ENCODE measurements around the gene ATF1.
A peak's percentile ranks its signal among the peaks of the same experiment; 100 is the strongest.
"Not testable (repeated sequence)": the region's sequence is repeated elsewhere in the genome, so short reads cannot be mapped to it uniquely, and the experiment has no call there.

Gene ATF1

GRCh38 chr12:50753232-50753769 is 10.6 kb upstream of the ATF1 start:
- DNase-seq = no peak

DNA sequence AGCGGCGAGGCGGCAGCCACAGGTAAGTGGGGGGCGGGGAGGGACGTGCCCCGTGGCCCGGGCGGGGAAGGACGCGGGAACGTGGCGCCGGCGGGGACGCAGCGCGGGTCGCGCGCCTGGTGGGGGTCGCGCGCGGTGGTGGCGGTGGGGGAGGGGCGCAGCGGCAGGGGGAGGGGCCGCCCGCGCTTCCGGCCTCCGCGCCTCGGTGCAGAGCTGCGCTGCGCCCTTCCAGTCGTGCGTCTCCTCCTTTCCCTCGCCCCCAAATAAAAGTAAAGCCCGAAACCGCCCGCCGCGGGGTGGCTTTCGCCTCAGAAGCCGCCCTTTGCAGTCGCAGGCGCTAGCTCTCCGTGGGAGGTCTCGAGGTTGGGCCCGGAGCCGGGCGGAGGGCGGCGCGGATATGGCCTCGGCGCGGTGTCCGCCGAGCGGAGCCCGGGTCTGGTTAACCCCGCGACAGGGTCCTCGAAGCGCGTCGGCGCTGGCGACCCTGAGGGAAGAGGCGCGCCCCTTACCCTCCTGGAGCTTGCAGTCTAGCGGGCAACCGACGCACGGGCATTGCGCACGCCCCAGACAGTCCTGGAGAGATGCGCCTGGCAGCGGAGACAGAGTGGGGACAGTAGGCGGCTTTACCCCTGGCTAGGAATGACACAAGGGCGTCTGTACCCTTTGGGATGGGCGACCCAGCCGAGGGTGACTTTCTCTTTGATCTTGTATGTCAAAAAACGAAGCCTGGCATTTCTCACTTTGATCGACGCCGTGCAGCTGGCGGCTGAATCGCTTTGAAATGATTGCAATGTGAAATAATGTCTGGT is 589 bp downstream of the ATF1 start:
- DNase-seq = peak; percentile 78

DNA sequence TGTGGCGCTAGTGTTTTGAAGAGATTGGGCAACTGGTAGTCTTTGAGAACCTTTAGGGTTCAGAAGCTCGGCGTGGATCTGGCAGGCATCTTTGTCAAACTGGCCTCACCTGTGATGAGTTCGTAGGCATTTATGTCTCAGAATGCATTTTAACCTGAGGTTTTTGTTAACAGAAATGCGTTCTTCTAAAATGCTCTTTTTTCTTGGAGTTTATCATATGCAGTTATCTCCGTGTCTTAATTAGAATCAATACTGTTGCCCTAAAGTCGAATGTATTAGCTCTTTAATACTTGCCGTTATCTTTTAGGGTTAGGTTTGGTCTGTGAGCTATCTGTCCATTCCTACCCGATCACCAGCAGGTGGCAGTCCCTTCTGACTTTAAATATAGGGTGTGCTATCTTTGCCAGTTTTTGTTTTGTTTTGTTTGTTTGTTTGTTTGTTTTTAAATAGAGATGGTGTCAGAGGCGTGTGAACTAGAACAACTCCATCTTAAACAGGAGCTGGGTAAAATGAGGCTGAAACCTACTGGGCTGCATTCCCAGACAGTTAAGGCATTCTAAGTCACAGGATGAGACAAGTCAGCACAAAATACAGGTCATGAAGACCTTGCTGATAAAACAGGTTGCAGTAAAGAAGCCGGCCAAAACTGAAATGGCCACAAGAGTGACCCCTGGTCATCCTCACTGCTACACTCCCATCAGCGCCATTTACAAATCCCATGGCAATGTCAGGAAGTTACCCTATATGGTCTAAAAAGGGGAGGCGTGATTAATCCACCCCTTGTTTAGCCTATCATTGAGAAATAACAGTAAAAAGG is 1.4 kb downstream of the ATF1 start:
- peak; percentile 37 for DNase-seq

- no peak for DNase-seq
Measured at GRCh38 chr12:50768391-50768790, 4.5 kb downstream of the ATF1 start.

DNA sequence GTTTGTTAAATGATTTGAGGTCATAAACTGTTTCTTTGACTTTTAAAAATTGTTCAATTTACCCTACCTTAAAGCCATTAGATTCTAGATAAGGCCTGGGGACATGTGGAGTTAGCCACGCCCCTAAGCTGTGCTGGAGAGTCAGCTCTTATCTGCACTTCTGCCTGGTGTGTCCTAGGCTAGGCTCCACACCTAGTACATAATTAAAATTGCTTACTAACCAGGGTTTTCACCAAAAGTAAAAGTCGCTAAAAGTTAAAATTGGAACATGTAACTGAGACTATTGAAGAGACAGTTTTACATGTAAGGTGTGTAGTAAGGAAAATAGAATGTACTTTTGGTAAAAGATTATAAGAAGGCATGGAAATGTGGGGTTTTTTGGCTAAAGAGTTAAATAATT is 4.9 kb downstream of the ATF1 start:
- DNase-seq = not testable (repeated sequence)

- DNase-seq = no peak
Measured at GRCh38 chr12:50771409-50771808, 7.5 kb downstream of the ATF1 start.

- DNase-seq = no peak
Measured at GRCh38 chr12:50772470-50772869, 8.6 kb downstream of the ATF1 start.

- DNase-seq = no peak
Measured at GRCh38 chr12:50772877-50773276, 9.0 kb downstream of the ATF1 start.

DNA sequence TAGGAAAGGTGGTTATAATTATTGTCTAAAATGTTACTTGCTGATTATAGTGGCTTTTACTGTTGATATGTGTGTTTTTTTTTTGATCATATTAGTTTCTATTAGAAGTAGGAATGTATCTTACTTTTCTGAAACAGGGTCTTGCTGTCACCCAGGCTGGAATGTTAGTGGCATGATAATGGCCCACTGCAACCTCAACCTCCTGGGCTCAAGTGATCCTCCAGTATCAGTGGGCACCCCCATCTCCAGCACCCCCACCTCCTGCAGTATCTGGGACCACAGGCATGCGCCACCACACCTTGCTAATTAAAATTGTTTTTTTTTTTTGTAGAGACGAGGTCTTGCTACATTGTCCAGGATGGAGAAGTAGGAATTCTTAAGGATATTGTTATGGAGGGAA is 11.3 kb downstream of the ATF1 start:
- no peak for DNase-seq

- no peak for DNase-seq
Measured at GRCh38 chr12:50776749-50777728, 13.1 kb downstream of the ATF1 start.

DNA sequence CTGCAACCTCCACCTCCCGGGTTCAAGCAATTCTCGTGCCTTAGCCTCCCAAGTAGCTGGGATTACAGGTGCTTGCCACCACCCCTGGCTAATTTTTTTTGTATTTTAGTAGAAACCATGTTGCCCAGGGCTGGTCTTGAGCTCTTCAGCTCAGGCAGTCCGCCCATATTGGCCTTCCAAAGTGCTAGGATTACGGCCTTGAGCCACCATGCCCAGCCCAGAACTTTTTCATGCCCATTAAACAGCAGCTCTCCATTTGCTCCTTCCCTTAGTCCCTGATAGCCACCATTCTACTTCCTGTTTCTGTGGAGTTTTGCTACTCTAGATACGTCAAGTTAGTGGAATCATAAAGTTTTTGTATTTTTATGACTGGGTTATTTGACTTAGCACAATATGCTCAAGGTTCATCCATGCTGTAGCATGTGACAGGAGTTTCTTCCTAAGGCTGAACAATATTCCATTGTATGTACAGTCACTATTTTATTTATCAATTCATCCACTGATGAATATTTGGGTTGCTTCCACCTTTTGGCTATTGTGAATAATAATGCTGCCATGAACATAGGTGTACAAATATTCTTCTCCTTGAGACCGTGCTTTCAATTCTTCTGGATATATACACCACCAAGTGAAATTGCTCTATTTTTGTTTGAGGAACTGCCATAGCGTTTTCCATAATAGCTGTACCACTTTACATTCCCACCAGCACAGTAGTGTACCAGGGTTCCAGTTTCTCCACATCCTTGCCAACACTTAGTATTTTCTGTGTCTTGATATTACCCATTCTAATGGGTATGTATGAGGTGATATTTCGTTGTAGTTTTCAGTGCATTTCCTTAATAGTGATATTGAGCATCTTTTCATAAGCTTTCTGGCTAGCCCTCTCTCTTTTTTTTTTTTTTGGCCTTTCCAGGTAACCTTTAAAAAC is 15.0 kb downstream of the ATF1 start:
- DNase-seq = no peak

DNA sequence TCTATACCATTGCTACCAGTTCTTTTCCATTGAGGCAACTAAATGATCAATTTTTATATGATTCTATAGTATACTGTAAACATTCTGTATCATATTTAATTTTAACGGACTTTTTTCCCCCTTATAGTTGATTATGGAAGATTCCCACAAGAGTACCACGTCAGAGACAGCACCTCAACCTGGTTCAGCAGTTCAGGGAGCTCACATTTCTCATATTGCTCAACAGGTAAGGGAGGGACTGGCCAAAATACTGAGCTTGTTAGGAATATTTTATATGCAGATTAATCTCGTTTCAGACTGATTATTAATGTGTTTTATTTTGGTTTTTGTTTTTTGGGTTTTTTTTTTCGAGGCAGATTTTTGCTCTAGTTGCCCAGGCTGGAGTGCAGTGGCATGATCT is 16.1 kb downstream of the ATF1 start:
- DNase-seq = no peak

DNA sequence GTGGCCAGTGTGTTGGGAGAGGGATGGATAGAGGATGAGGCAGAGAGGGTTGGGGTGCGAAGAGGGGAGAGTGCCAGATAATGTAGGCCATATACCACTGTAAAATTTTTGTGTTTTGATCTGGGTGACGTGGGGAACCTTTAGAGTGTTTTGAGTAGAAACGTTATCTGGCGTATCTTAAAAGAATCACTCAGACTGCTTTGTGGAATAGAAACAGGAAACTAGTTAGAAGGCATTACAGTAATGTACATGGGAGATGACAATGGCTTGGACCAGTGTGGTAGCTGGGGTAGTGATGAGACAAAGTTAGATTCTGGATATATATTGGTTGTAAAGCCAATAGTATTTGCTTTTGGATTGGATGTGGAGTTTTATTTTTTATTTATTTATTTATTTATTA is 20.6 kb downstream of the ATF1 start:
- DNase-seq = no peak

DNA sequence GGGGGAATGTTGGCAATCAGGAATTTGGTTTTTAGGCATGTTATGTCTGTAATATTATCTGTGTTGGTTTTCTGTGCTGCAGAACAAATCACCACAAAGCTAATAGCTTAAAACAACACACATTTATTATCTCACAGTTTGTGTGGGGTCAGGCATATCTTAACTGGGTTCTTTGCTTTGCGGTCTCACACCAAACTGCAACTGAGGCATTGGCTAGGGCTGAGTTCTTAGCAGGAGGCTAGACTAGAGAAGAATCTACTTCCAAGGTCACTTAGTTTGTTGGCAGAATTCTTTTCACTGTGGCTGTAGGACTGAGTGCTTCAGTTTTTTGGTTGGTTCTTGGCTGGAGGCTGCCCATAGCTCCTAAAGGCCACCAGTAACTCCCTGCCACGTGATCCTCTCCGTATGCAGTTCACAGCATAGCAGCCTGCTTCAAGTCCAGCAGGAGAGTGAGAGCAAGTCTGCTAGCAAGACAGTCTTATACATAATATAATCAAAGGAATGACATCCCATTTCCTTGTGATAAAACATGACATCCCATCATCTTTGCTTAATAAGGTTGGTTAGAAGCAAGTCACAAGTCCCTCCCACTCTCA is 21.6 kb downstream of the ATF1 start:
- DNase-seq = no peak

GRCh38 chr12:50786498-50787231 is 22.8 kb downstream of the ATF1 start:
- DNase-seq = no peak

DNA sequence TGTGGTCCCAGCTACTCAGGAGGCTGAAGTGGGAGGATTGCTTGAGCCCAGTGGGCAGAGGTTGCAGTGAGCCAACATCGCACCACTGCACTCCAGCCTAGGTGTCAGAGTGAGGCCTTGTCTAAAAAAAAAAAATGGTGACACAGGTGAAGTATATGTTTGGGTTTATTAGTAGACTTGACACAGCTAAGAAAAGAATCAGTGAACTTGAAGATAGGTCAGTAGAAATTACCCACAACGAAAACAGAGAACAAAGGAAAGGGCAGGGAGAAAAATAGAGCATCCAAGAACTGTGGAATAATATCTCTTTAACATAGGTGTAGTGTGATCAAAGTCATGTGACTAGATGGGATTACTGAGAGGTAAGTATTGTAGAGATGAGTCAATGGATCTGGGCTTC is 23.7 kb downstream of the ATF1 start:
- no peak for DNase-seq

GRCh38 chr12:50788561-50788960 is 24.7 kb downstream of the ATF1 start:
- no peak for DNase-seq

DNA sequence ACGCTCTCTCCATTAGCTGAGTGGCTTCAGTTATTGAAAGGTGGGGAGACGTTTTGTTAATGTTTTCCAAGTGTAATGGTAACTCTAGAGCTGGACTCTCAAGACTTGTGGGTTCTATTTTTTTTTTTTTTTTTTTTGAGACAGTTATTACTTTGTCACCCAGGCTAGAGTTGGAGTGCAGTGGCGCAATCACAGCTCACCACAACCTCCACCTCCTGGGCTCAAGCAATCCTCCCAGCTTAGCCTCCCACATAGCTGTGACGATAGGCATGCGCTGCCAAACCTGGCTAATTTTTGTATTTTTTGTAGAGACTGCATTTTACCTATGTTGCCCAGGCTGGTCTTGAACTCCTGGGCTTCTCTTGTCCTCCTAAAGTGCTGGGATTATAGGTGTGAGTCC is 26.2 kb downstream of the ATF1 start:
- DNase-seq = no peak

DNA sequence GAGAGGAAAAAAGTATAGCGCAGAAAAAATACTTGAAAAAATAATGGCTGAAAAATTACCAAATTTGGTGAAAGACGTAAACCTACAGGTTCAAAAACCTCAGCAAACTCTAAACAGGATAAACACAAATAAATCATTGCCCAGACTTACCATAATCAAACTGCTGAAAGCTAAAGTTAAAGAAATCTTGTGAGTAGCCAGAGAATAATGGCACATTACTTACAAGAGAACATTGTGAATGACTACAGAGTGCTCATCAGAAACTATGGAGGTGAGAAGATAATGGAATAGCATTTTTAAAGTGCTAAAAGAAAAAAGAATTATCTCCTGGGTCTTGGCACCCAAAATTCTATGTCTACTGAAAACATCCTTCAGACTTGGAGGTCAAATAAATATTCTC is 36.0 kb downstream of the ATF1 start:
- DNase-seq = no peak

DNA sequence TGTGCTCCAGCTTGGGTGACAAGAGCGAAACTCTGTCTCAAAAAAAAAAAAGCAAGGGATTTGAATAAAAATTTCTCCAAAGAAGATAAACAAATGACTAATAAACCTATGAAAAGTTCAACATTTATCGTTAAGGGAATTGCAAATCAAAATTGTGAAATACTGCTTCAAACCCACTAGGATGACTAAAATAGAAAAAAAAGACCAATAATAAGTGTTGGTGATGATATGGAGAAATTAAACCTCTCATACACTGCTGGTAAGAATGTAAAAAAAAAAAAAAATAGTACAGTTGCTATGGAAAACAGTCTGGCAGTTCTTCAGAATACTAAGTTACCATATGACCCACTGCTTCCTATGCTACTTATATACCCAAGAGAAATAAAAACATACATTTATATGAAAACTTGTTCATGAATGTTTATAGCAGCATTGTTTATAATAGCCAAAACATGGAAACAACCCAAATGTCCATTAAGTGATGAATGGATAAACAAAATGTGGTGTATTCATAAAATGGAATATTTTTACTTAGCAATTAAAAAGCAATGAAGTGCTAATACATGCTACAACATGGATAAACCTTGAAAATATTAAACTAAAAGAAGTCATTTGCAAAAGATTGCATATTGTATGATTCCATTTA is 39.5 kb downstream of the ATF1 start:
- DNase-seq = no peak
